OCI-LY3 (cell line): ENCODE data around the gene SLC4A7.

Experiments
- H2AFZ ChIP-seq: fragments of 200-600, 300-600 bp; shearing (Covaris generic); 2 replicates; pipeline ENCODE4 v1.6.0; 2014; ENCODE audit warnings: antibody characterized with exemption, low read depth, low read length
- H3K27ac ChIP-seq: fragments of 200-600, 300-600 bp; sonication (generic); 2 replicates; pipeline ENCODE4 v1.5.1; 2014; ENCODE audit warnings: mild to moderate bottlenecking, low read length, moderate library complexity, mixed read lengths
- H3K27me3 ChIP-seq: fragments of 200-600, 300-600 bp; sonication (generic); 2 replicates; pipeline ENCODE4 v1.6.1; 2014; ENCODE audit warnings: low read depth, low read length, mixed read lengths
- H3K36me3 ChIP-seq: fragments of 200-600, 300-600 bp; sonication (generic); replicated peaks from 2 replicates; pipeline ENCODE3; 2014; ENCODE audit warnings: low read depth, low read length, mixed read lengths
- H3K4me1 ChIP-seq: fragments of 300-600, 200-600 bp; sonication (generic); 2 replicates; pipeline ENCODE4 v1.6.1; 2014; ENCODE audit warnings: low read length, mixed read lengths
- H3K4me2 ChIP-seq: fragments of 200-600, 300-600 bp; sonication (generic); 2 replicates; pipeline ENCODE4 v1.6.1; 2014; ENCODE audit warnings: low read length, mixed read lengths
- H3K4me3 ChIP-seq: fragments of 300-600, 200-600 bp; sonication (generic); 2 replicates; pipeline ENCODE4 v1.5.1; 2014; ENCODE audit warnings: antibody characterized with exemption, mild to moderate bottlenecking, low read length, moderate library complexity
- H3K79me2 ChIP-seq: fragments of 300-600, 200-600 bp; shearing (Covaris generic); 2 replicates; pipeline ENCODE4 v1.6.1; 2014; ENCODE audit warnings: mild to moderate bottlenecking, low read length, mixed read lengths
- H3K9ac ChIP-seq: fragments of 300-600, 200-600 bp; shearing (Covaris generic); 2 replicates; pipeline ENCODE4 v1.6.0; 2014; ENCODE audit warnings: mild to moderate bottlenecking, low read length, moderate library complexity
- H3K9me3 ChIP-seq: fragments of 200-600, 300-600 bp; shearing (Covaris generic); 2 replicates; pipeline ENCODE4 v1.6.1; 2014; ENCODE audit warnings: low read length, mixed read lengths; ENCODE audit not compliant: insufficient read depth
- H4K20me1 ChIP-seq: fragments of 200-600, 300-600 bp; sonication (generic); 2 replicates; pipeline ENCODE4 v1.6.1; 2016; ENCODE audit warnings: low read length, mixed read lengths; ENCODE audit not compliant: insufficient read depth
- EZH2phosphoT487 ChIP-seq: fragments of 200-600 bp; shearing (Covaris generic); IDR thresholded peaks from 2 replicates; pipeline ENCODE4 v1.6.1; 2018; ENCODE audit warnings: antibody characterized with exemption, mixed run types, low read depth
- TF ChIP-seq, protein P1 (sequence below): fragments of 200-600, 300-600 bp; sonication (generic); IDR thresholded peaks from 2 replicates; pipeline ENCODE4 v1.5.1; 2014; ENCODE audit warnings: antibody characterized with exemption, low read length, low read depth

Gene SLC4A7

DNA sequence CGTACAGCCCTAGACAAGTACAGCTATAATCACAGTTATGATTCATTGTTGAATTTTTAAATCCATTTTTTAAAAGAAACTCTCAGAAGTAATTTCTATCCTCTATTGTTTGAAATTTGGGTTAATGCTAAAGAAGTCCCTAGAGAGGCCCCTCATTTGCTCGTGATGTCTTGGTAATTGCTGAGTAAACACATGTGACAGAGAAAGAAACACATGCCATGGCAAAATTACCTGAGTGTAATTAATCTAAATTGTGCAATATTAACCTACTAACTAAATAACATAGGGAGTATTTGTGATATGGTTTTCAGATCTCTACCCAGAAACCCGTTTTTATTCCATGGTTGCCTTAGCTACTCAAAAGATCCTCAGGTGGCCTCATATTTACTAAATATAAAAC is 125.8 kb downstream of the SLC4A7 start:
- Histone ChIP-seq H3K27me3 (no peaks in the 10 kb centered on the region), H2AFZ (peak overlapping the region; percentile 2; the same call in 1 of the 2 replicates), H3K36me3 (no peaks in the 10 kb centered on the region), H3K27ac (peak overlapping the region; percentile 66; the same call in 1 of the 2 replicates), H4K20me1 (no peaks in the 10 kb centered on the region), H3K79me2 (no peaks in the 10 kb centered on the region), H3K4me1 (peaks cover 30% of the 10 kb centered on the region), H3K4me3 (no peak overlapping the region), H3K4me2 (peak overlapping the region; percentile 7), H3K9ac (no peak overlapping the region), H3K9me3 (no peaks in the 10 kb centered on the region)
- TF ChIP-seq, protein P1, sequence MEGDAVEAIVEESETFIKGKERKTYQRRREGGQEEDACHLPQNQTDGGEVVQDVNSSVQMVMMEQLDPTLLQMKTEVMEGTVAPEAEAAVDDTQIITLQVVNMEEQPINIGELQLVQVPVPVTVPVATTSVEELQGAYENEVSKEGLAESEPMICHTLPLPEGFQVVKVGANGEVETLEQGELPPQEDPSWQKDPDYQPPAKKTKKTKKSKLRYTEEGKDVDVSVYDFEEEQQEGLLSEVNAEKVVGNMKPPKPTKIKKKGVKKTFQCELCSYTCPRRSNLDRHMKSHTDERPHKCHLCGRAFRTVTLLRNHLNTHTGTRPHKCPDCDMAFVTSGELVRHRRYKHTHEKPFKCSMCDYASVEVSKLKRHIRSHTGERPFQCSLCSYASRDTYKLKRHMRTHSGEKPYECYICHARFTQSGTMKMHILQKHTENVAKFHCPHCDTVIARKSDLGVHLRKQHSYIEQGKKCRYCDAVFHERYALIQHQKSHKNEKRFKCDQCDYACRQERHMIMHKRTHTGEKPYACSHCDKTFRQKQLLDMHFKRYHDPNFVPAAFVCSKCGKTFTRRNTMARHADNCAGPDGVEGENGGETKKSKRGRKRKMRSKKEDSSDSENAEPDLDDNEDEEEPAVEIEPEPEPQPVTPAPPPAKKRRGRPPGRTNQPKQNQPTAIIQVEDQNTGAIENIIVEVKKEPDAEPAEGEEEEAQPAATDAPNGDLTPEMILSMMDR, result no peak
- TF ChIP-seq EZH2phosphoT487, result no peak

DNA sequence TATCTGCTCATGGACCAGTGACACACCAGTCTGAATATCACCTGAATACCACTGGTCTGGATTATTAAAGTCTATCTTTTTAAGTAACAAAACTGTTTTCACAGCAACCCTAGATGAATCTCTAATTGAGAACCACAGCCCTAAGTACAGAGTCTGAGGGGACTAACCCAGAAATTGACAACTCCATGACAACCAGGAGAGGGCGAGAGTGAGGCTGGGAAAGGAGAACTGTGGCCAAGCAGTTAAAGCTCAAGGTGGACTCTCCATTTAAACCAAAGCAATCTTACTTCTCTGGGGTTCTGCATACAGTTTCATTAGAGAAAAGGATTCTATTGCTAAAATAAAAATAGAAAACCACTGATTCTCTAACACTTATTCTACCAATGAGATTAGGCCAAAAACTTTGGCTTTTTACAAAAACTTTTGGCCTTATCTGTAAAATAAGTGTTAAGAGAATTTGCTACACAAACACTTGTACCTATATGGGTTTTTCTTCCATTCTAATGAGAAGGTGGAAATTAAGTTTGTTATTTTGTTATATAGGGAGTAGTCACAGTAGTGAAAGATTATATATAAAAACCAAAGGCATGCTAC is 126.4 kb downstream of the SLC4A7 start:
- no peak overlapping the region for H3K4me2 ChIP-seq
- no peaks in the 10 kb centered on the region for H3K79me2 ChIP-seq
- H3K36me3 ChIP-seq, result no peaks in the 10 kb centered on the region
- H3K4me1 ChIP-seq, result peaks cover 30% of the 10 kb centered on the region
- no peaks in the 10 kb centered on the region for H3K27me3 ChIP-seq
- H3K9ac ChIP-seq, result no peak overlapping the region
- H3K27ac ChIP-seq, result peak overlapping the region; percentile 3; the same call in 1 of the 2 replicates
- no peaks in the 10 kb centered on the region for H3K9me3 ChIP-seq
- H3K4me3 ChIP-seq, result no peak overlapping the region
- no peak for TF ChIP-seq EZH2phosphoT487
- TF ChIP-seq, protein P1, result peak; percentile 94
- H4K20me1 ChIP-seq, result no peaks in the 10 kb centered on the region
- H2AFZ ChIP-seq, result 0 out of 2 replicates have a peak overlapping the region, but pooled peaks have one; percentile 2

DNA sequence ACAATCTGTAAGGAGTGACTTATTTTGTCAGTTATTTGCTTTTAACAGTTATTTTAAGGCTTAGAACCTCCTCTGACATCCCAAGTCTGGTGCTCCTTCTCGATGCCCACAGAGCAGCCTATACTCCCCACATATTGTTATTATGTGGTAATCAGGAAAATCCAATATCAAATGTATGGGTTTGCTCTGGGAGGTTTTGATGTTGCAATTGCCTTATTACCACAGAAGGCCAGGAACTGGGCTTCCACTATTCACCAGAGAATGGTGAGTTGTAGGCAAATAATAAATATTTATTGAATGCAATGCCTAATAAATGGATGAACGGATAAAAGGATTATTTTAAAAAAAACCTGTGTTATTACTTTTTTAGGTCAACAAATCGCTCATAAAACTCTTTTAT is 127.2 kb downstream of the SLC4A7 start:
- TF ChIP-seq EZH2phosphoT487, result no peak
- TF ChIP-seq, protein P1, result no peak

DNA sequence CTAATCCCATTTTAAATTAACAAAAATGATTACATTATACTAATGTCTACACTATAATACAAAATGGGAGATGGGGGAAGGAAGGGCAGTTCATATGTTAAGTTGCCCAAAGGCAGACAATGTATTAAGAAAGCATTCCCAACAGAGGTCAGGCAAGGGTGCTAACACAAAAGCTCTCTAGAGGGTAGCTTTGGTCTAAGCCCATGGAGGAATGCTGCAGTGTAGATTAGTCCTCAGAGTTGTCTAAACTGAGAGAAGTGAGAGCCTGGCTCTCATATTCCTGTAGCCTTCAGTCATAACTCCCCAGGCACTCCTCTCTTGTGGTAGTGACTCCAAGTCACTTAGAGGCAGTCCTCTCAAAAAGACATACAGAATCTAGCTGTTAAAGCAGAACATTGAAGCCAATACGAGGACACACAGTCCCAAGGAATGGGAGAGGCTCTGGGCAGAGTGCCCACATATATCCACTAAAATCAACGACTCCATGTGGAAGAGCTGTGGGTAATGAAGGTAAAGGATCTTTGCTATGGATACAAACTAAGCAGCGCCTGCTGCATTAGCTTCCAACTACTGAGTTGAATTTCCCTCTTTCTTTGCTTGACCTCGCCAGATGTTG is 129.5 kb downstream of the SLC4A7 start:
- no peak for TF ChIP-seq EZH2phosphoT487
- TF ChIP-seq, protein P1, result no peak
- H3K79me2 ChIP-seq, result no peaks in the 10 kb centered on the region
- no peak overlapping the region for H3K9ac ChIP-seq
- no peaks in the 10 kb centered on the region for H3K9me3 ChIP-seq
- no peaks in the 10 kb centered on the region for H3K27me3 ChIP-seq
- peaks cover 31% of the 10 kb centered on the region for H3K4me1 ChIP-seq
- no peak overlapping the region for H3K27ac ChIP-seq
- H3K4me3 ChIP-seq, result no peak overlapping the region
- no peaks in the 10 kb centered on the region for H4K20me1 ChIP-seq
- H2AFZ ChIP-seq, result no peak overlapping the region
- no peak overlapping the region for H3K4me2 ChIP-seq
- H3K36me3 ChIP-seq, result no peaks in the 10 kb centered on the region

More for the DNA sequence above, 127.2 kb downstream of the SLC4A7 start:
- Histone ChIP-seq H3K4me3 (no peak overlapping the region), H3K36me3 (no peaks in the 10 kb centered on the region), H4K20me1 (no peaks in the 10 kb centered on the region), H3K4me1 (peaks cover 30% of the 10 kb centered on the region), H3K79me2 (no peaks in the 10 kb centered on the region), H3K27me3 (no peaks in the 10 kb centered on the region), H2AFZ (no peak overlapping the region), H3K9ac (no peak overlapping the region), H3K27ac (no peak overlapping the region), H3K4me2 (no peak overlapping the region), H3K9me3 (no peaks in the 10 kb centered on the region)
